Kidney (tissue), 14 donors: ENCODE data around the gene RIN1. TPM values are rescaled to one million over a fixed set of nuclear protein-coding genes. Genes with fewer than 3 reads are reported as not detected.

Experiments
- DNase-seq, 5 donors: peaks; one replicate each; pipeline ENCODE4 v3.0.0-alpha.2; 2013 to 2020
- FAIRE-seq: peaks from 2 replicates; lab custom pipeline; 2012; peaks lifted over from hg19 to GRCh38; lab: Jason Lieb, UNC
- H3K27ac ChIP-seq, 2 donors: one replicate each; pipeline ENCODE4 v1.7.0; 2013; ENCODE audit warnings: low read depth in 2 of 2, low read length in 2 of 2, inconsistent platforms in 1 of 2
- H3K27me3 ChIP-seq: one replicate; pipeline ENCODE4 v1.7.1; 2013; ENCODE audit warnings: low read length, inconsistent platforms; ENCODE audit not compliant: control insufficient read depth, insufficient read depth
- H3K36me3 ChIP-seq, 3 donors: one replicate each; pipeline versions ENCODE4 v1.7.0 to v1.7.1; 2013; ENCODE audit warnings: low read length in 3 of 3, control low read depth in 1 of 3, inconsistent platforms in 1 of 3; ENCODE audit not compliant: insufficient read depth in 3 of 3, control insufficient read depth in 2 of 3
- H3K4me1 ChIP-seq, 3 donors: one replicate each; pipeline versions ENCODE4 v1.7.0 to v1.7.1; 2013; ENCODE audit warnings: low read length in 3 of 3, inconsistent platforms in 1 of 3, low read depth in 1 of 3; ENCODE audit not compliant: control insufficient read depth in 2 of 3, insufficient read depth in 2 of 3
- H3K4me3 ChIP-seq, 3 donors: one replicate each; pipeline versions ENCODE4 v1.7.0 to v1.8.1; 2013; ENCODE audit warnings: low read length in 3 of 3, control low read depth in 1 of 3, inconsistent platforms in 1 of 3
- H3K9ac ChIP-seq, 3 donors: one replicate each; pipeline versions ENCODE4 v1.7.0 to v1.7.1; 2013; ENCODE audit warnings: low read length in 3 of 3, control low read depth in 1 of 3, inconsistent platforms in 1 of 3
- H3K9me3 ChIP-seq, 3 donors: one replicate each; pipeline versions ENCODE4 v1.7.0 to v1.7.1; 2013; ENCODE audit warnings: low read length in 3 of 3, control low read depth in 1 of 3, inconsistent platforms in 1 of 3; ENCODE audit not compliant: control insufficient read depth in 2 of 3, insufficient read depth in 1 of 3
- intact Hi-C: fragments of 100-400 bp; cut with DNase I; formaldehyde crosslinking; loops from one replicate; pipeline ENCODE4 v1.11.1; 2022
- polyA plus RNA-seq: library from polyadenylated mRNA; stranded (reverse); fragments of 350-450 nt; fragmentation: Illumina TruSeq; extraction: RNeasy Lipid Tissue Mini Kit (QIAGEN cat#74804); gene quantifications from one replicate; pipeline ENCODE4 v1.2.3, GENCODE V29; 2014; ENCODE audit warnings: low read depth, low replicate concordance; ENCODE audit not compliant: insufficient read depth
- total RNA-seq: library from RNA; stranded (reverse); fragmentation: NEBNext Ultra II Directional; extraction: Animal tissue kit (Norgen Biotek cat#: 25700); gene quantifications from one replicate; pipeline ENCODE4 v1.2.1, GENCODE V29; 2021
- TF ChIP-seq, protein P1 (sequence below): IDR thresholded peaks from 3 replicates; pipeline ENCODE4 v1.5.1; 2012; ENCODE audit warnings: mild to moderate bottlenecking, moderate library complexity, borderline replicate concordance; ENCODE audit not compliant: insufficient read depth; ENCODE audit errors: extremely low read depth
- donor health status: control.
- donor health status: control.
- donor health status: control.
- donor health status: control.
- donor health status: control.
- donor health status: DM: yes; HTN: yes; CAD: no.
- donor health status: Normal renal cell carcinoma (clear cell type).

The RIN1 gene
- total and polyA plus RNA-seq, 2 donors from 2014 or later: 2.3 to 9.2 TPM

DNA sequence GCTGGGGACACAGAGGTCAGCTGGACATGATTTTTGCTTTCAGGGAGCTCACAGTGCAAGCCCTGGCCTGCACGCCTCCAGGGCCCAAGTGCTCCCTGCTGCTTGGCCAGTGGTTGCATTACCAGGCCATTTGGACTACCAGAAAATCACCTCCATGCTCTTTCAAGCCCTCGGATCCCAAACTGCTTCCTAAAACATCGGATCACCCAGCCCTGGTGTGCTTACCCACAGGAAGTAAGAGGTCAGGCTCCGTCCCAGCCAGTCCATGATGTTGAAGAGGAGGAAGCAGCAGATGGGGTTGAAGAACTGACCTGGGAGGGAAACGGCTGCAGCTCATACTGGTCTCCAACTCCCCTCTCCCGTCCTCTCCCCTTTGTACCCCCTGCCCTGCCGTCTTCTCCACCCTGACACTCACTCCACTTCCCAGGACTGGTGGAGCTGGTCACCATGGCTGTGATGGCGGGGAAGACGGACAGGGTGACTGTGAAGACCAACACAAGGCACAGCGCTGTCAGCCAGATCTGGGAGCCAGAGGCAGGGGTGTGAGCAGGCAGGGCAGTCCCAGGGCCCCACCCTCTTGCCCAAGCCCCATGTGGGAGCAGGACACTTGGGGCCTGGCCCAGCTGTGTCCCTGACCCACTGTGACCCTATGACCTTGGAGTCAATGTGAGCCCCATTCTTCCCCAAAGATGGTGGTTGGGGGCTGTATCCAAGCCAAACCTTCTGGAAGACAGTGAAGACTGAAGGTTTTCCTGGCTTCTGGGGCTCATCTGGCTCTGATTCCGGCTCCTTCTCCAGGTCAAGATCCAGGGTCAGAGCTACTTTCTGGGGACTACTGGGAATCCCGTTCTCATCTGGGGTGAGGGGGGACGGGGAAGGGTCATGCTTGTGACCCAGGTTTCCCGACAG, 29.7 kb upstream of the RIN1 start:
- H3K4me3 ChIP-seq: no peak overlapping the region
- DNase-seq (no peak), FAIRE-seq (no peak)
- H3K9me3 ChIP-seq: no peaks in the 10 kb centered on the region
- H3K4me1 ChIP-seq: peaks cover 0 to 6% (median 0%) of the 10 kb centered on the region in 3 donors
- intact Hi-C loops: loop anchor here (5.0 kb wide), 1 partner anchor 189 kb away; no protein-coding TSS in a partner anchor
- H3K36me3 ChIP-seq: peaks cover 0 to 4% (median 0%) of the 10 kb centered on the region in 3 donors
- H3K9ac ChIP-seq: no peak overlapping the region
- no peak overlapping the region for H3K27ac ChIP-seq
- TF ChIP-seq, protein P1, sequence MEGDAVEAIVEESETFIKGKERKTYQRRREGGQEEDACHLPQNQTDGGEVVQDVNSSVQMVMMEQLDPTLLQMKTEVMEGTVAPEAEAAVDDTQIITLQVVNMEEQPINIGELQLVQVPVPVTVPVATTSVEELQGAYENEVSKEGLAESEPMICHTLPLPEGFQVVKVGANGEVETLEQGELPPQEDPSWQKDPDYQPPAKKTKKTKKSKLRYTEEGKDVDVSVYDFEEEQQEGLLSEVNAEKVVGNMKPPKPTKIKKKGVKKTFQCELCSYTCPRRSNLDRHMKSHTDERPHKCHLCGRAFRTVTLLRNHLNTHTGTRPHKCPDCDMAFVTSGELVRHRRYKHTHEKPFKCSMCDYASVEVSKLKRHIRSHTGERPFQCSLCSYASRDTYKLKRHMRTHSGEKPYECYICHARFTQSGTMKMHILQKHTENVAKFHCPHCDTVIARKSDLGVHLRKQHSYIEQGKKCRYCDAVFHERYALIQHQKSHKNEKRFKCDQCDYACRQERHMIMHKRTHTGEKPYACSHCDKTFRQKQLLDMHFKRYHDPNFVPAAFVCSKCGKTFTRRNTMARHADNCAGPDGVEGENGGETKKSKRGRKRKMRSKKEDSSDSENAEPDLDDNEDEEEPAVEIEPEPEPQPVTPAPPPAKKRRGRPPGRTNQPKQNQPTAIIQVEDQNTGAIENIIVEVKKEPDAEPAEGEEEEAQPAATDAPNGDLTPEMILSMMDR: no peak
- H3K27me3 ChIP-seq: no peaks in the 10 kb centered on the region

- FAIRE-seq (no peak), DNase-seq (no peak)
- no peaks in the 10 kb centered on the region for H3K27me3 ChIP-seq
- peaks cover 0 to 4% (median 0%) of the 10 kb centered on the region in 3 donors for H3K4me1 ChIP-seq
- no peak overlapping the region for H3K4me3 ChIP-seq
- no peak overlapping the region for H3K27ac ChIP-seq
- TF ChIP-seq, protein P1: no peak
- H3K36me3 ChIP-seq: peaks cover 0 to 4% (median 0%) of the 10 kb centered on the region in 3 donors
- no peak overlapping the region for H3K9ac ChIP-seq
- H3K9me3 ChIP-seq: no peaks in the 10 kb centered on the region
- intact Hi-C loops: loop anchor here (5.0 kb wide), 1 partner anchor 188 kb away; no protein-coding TSS in a partner anchor
Measured at GRCh38 chr11:66365166-66365565, 28.9 kb upstream of the RIN1 start.

DNA sequence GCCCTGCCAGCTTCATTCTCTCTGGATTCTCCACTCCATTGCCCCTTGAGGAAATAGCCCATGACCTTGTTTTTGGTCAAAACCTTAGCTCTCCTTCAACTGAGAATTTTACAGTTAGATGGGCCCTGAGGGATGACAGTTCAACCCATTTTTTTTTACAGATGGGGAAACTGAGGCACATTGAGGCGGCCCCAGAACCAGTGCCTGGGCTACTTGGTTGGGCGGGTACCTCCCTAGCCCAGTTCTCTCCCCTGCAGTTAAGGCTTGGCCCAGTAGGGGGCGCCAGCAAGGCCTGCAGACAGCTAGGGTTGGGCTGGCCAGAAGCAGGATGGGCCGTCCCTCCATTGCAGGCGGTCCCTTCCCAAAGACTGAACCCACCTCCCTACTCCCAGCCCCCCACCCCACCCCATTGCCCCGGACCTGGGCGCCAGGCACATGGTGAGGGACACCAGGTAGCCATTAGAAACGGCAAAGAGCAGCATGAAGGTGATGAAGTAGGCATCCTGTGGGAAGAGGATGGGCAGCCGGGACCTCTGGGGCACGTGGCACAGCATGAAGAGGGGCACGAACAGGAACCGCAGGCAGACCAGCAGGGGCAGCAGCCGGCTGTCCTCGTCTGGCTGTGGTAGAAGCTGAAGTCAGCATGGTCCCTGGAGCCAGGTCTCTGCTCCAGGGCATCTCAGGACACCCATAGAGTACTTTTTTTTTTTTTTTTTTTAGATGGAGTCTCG, 27.7 kb upstream of the RIN1 start:
- no peak overlapping the region for H3K9ac ChIP-seq
- peaks cover 0 to 4% (median 0%) of the 10 kb centered on the region in 3 donors for H3K36me3 ChIP-seq
- no peaks in the 10 kb centered on the region for H3K4me1 ChIP-seq
- TF ChIP-seq, protein P1: peak; percentile 30
- no peaks in the 10 kb centered on the region for H3K9me3 ChIP-seq
- no peak for FAIRE-seq
- peak in 2 of 5 donors; percentile 33 to 76 for DNase-seq
- H3K27me3 ChIP-seq: no peaks in the 10 kb centered on the region
- H3K27ac ChIP-seq: no peak overlapping the region
- intact Hi-C loops: no loop called here
- no peak overlapping the region for H3K4me3 ChIP-seq
